ENCODE results near the gene ZNF516.

ZNF516 gene

DNA sequence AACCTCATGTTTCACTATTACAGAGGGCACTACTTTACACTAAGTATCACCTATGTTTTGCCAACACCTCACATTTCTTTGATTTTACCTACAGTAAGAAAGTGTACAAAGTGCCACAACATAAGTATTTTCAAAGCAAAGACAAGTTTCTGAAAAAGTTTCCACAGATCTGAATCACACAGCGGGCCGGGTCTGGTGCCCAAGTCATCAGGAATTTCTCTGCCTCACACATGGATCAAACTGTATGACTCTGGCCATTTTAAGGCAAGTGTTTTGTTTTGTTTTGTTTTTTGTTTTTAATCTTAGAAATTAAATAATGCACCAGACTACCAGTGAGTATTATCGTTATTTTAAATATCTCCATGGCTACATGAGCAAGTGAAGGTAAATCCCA is 73.4 kb downstream of the ZNF516 start:
- DNase-seq (ENCODE audit: low read depth) = no peak

DNA sequence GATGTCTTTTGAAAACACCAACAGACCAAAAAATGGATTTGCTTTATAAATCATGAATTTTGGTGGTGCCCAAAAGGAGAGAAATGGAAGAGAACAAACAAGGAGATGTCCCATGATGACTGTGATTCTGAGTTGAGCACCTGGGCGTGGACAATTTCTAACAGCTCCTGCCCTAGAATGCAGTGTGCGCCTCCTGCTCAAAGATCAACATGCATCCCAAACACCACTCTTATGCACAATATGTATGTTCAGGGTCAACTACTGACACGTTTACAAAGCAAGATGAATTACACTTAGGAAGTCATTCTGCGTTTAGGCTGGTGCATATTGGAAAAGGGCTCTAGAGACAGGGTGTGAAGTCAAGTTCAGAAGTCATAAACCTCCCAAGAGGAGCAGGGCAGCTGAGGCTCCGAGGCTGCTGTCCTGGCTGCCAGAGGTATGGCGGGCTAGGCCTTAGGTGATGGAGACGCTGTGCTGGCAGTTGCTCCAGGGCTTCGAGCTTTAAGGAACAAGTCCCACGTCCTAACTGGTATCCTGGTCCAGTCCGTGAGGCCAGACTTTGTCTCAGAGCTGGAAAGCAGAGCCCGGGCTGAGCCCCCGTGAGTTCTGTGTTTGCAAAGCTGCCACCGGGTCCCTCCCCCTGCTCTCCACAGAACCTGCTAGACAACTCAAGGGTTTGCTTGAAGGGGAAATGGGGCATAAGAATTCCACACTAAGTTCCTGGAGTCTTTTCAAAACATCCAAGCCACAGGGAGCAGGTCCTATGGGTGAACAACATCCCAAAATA is 74.0 kb downstream of the ZNF516 start:
- no peak for DNase-seq (ENCODE audit: low read depth)

DNA sequence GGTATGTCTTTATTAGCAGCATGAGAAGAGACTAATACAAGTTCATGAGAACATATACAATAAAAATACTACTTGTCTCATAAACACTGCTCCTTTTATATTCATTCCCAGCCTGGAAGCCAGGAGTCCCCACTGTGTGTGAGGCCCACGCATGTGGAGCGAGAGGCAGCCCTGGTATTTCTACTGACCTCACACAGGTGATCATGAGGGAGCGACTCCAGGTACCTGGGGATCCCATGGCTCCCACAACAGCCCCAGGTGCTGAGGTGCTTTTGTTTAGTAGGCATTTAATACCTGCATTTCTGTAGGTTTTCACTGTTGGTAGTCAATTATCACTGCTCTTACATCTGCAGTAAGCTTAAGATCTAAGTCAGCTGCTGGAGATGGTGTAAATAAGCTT is 75.2 kb downstream of the ZNF516 start:
- DNase-seq (ENCODE audit: low read depth) = no peak

- DNase-seq (ENCODE audit: low read depth) = peak; percentile 82
Measured at GRCh38 chr18:76416911-76417310, 78.1 kb downstream of the ZNF516 start.

GRCh38 chr18:76414936-76415621 is 80.0 kb downstream of the ZNF516 start:
- no peak for DNase-seq (ENCODE audit: low read depth)

GRCh38 chr18:76412818-76413565 is 82.0 kb downstream of the ZNF516 start:
- no peak for DNase-seq (ENCODE audit: low read depth)

DNA sequence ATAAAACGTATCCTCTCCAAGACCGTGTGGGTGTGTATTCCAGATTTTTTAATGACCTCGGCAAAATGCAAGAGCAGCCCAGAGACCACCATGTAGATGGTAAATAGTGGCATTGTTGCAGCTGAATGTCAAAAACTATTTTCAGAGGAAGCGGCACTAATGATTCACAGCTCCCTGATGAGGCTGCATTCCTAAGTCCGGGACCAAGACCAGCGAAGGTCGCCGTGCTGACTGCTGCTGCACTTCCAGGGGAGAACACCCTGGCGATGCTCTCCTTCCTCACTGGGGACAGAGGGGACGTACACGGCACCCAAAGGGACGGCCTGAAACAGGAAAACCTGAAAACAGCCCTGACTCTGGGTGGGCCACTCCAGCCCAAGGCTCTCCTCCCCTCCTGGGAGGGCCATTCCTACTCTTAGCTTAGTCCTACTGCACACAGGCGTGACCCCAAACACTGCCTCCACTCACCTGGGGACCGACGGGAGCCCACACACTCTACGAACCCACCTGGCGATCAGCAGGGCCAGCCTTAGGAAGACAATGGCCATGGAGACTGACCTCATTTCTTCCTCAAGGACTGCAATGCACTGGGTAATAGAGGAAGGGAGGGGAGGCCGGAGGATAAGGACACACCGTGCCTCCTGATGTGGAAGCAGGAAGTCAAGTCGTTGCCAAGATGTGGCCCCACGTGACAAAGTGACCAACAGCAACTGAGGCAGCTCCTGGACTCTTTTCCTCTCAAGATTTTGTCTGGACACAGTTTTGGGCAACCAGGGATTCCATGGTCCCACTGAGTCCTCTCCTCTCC is 82.8 kb downstream of the ZNF516 start:
- DNase-seq (ENCODE audit: low read depth) = no peak

DNA sequence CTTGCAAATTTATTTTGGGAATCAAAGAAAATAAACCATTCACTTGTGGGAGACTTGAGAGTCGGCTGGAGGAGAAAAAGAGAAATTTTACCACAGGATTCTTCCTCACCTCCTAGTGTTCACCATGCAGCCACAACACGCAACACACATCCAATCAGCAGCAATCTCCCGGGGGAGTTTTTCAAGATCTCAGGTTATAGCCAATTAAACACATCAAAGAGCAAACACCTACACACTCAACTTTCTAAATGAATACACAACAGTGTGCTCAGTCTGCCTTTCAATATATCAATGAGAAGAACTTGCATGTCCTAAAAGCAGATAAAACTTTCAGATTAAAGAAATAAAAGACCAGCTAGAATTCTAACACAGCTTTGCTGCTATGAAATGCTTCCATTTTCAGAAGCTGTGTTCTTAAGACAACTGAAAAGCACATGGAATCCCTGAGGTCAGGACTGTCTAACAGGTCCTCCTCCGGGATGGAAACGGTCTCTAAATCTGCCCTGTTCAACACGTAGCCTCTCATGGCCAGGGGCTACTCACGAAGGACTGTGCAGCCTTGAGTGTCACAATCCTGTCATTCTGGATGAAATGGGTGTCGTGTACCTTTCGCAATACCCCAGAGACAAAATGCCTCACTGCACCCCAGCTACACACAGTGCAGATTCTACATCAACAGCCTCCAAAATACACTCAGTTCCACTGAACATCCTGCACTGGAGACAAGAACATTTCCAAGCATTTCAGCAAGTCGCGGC is 84.2 kb downstream of the ZNF516 start:
- DNase-seq (ENCODE audit: low read depth) = no peak

- no peak for DNase-seq (ENCODE audit: low read depth)
Measured at GRCh38 chr18:76410033-76410432, 85.0 kb downstream of the ZNF516 start.

- no peak for DNase-seq (ENCODE audit: low read depth)
Measured at GRCh38 chr18:76408480-76409067, 86.5 kb downstream of the ZNF516 start.

- DNase-seq (ENCODE audit: low read depth) = no peak
Measured at GRCh38 chr18:76407681-76408080, 87.4 kb downstream of the ZNF516 start.

- no peak for DNase-seq (ENCODE audit: low read depth)
Measured at GRCh38 chr18:76406791-76407190, 88.3 kb downstream of the ZNF516 start.

DNA sequence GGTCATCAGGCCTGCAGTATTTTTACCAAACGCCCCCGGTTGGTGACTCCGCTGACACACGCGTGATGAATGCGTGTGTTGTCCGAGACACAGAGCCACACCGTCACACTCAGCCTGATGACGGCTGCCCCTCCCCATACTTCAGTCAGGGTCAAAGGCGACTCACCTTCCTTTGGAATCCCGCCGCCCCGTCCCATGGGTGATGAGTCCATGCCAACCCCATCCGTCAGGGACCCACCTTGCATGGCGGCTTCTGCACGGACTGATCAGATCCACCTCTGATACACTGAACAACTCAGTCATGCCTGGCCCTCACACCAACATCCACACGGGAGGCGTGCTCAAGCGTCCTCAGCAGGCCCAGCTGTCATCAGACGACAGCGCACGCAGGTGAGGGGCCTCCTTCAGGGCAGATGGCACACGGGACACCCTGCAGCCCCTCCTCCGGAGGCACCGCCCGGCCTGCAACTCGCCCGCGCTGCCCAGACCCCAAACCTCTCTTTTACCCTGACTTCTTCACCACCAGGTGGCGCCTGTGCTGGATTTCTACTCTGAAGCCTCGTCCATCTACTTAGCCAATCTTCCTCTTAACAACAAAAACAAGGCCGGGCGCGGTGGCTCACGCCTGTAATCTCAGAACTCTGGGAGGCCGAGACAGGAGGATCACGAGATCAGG is 89.2 kb downstream of the ZNF516 start:
- DNase-seq (ENCODE audit: low read depth) = peak; percentile 59

DNA sequence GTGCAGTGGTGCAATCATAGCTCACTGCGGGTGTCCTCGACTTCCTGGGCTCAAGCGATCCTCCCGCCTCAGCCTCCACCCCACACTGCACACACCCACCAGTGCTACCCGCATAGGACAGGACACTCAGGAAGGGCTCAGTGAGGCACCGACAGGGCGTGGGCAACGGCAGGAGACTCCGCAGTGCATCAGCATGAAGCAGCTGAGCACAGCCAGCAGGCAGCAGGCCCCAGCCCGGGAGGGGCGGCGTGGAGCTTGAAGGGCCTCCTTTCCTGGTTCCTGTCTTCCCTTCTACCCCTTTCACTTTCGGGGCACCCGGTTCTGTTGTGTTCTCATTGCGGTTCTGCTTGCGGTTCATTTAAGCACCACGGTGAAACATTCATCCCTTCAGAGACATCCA is 89.8 kb downstream of the ZNF516 start:
- DNase-seq (ENCODE audit: low read depth) = no peak

- no peak for DNase-seq (ENCODE audit: low read depth)
Measured at GRCh38 chr18:76404345-76404831, 90.7 kb downstream of the ZNF516 start.

- no peak for DNase-seq (ENCODE audit: low read depth)
Measured at GRCh38 chr18:76402026-76402990, 92.7 kb downstream of the ZNF516 start.

- no peak for DNase-seq (ENCODE audit: low read depth)
Measured at GRCh38 chr18:76401498-76401897, 93.5 kb downstream of the ZNF516 start.

GRCh38 chr18:76399613-76400391 is 95.2 kb downstream of the ZNF516 start:
- no peak for DNase-seq (ENCODE audit: low read depth)
